RCC 7860 (cell line): Measurements from ENCODE around the gene OGFR.
A peak's percentile ranks its signal among the peaks of the same experiment; 100 is the strongest.

ENCODE experiments used
- DNase-seq: peaks from one replicate; pipeline ENCODE4 v3.0.0-alpha.2; 2015; ENCODE audit warnings: low spot score
- FAIRE-seq: peaks from 2 replicates; lab custom pipeline; 2012; peaks lifted over from hg19 to GRCh38; lab: Jason Lieb, UNC

The OGFR gene

GRCh38 chr20:62804627-62805154, at the start of gene OGFR:
OGFR (plus strand) TSS chr20:62804835; CDS start chr20:62804860, 25 bp downstream.
- DNase-seq = peak; percentile 42
- no peak for FAIRE-seq

- no peak for DNase-seq
- no peak for FAIRE-seq
These were observed 49.7 kb upstream of the OGFR start for GRCh38 chr20:62754991-62755356.

- FAIRE-seq (no peak), DNase-seq (no peak)
These were observed 48.6 kb upstream of the OGFR start for GRCh38 chr20:62755817-62756724.

- FAIRE-seq = no peak
These were observed 46.3 kb upstream of the OGFR start for GRCh38 chr20:62758226-62758912.

GRCh38 chr20:62759981-62760431, 44.6 kb upstream of the OGFR start:
- FAIRE-seq = no peak
- DNase-seq = no peak

More at GRCh38 chr20:62758226-62758912, 46.3 kb upstream of the OGFR start:
- DNase-seq = no peak

- FAIRE-seq (no peak), DNase-seq (no peak)
These were observed 44.2 kb upstream of the OGFR start for GRCh38 chr20:62760471-62760855.

- FAIRE-seq = no peak
These were observed 43.5 kb upstream of the OGFR start for GRCh38 chr20:62760856-62761758.

GRCh38 chr20:62761759-62762131, 42.9 kb upstream of the OGFR start:
- FAIRE-seq (no peak), DNase-seq (no peak)

More at GRCh38 chr20:62760856-62761758, 43.5 kb upstream of the OGFR start:
- DNase-seq = no peak

- FAIRE-seq (no peak), DNase-seq (no peak)
These were observed 42.3 kb upstream of the OGFR start for GRCh38 chr20:62762376-62762775.

- DNase-seq (no peak), FAIRE-seq (no peak)
These were observed 41.8 kb upstream of the OGFR start for GRCh38 chr20:62762801-62763368.

GRCh38 chr20:62763404-62763803, 41.2 kb upstream of the OGFR start:
- no peak for FAIRE-seq
- DNase-seq = no peak

GRCh38 chr20:62764156-62764935, 40.3 kb upstream of the OGFR start:
- FAIRE-seq (no peak), DNase-seq (no peak)

- FAIRE-seq (no peak), DNase-seq (no peak)
These were observed 39.6 kb upstream of the OGFR start for GRCh38 chr20:62765021-62765420.

- no peak for FAIRE-seq
- no peak for DNase-seq
These were observed 39.1 kb upstream of the OGFR start for GRCh38 chr20:62765432-62766070.

- DNase-seq (no peak), FAIRE-seq (no peak)
These were observed 38.6 kb upstream of the OGFR start for GRCh38 chr20:62766071-62766450.

- DNase-seq = no peak
- FAIRE-seq = no peak
These were observed 37.9 kb upstream of the OGFR start for GRCh38 chr20:62766716-62767115.

- no peak for FAIRE-seq
- no peak for DNase-seq
These were observed 36.4 kb upstream of the OGFR start for GRCh38 chr20:62768234-62768546.

- no peak for FAIRE-seq
- no peak for DNase-seq
These were observed 35.9 kb upstream of the OGFR start for GRCh38 chr20:62768551-62769287.
